ENCODE results near the gene FHOD3.
A peak's percentile ranks its signal among the peaks of the same experiment; 100 is the strongest.

Gene FHOD3

GRCh38 chr18:36594621-36595020 lies 297.1 kb downstream of the FHOD3 start:
- no peak for DNase-seq (ENCODE audit: low spot score)

GRCh38 chr18:36595046-36595817 lies 297.7 kb downstream of the FHOD3 start:
- DNase-seq (ENCODE audit: low spot score): no peak

GRCh38 chr18:36595818-36596215 lies 298.3 kb downstream of the FHOD3 start:
- no peak for DNase-seq (ENCODE audit: low spot score)

GRCh38 chr18:36597636-36598035 lies 300.1 kb downstream of the FHOD3 start:
- DNase-seq (ENCODE audit: low spot score): no peak

GRCh38 chr18:36600548-36600947 lies 303.0 kb downstream of the FHOD3 start:
- DNase-seq (ENCODE audit: low spot score): no peak

- no peak for DNase-seq (ENCODE audit: low spot score)
Measured at GRCh38 chr18:36601316-36601715, 303.8 kb downstream of the FHOD3 start.

- no peak for DNase-seq (ENCODE audit: low spot score)
Measured at GRCh38 chr18:36602071-36602470, 304.6 kb downstream of the FHOD3 start.

GRCh38 chr18:36602620-36603019 lies 305.1 kb downstream of the FHOD3 start:
- no peak for DNase-seq (ENCODE audit: low spot score)

- no peak for DNase-seq (ENCODE audit: low spot score)
Measured at GRCh38 chr18:36608107-36608506, 310.6 kb downstream of the FHOD3 start.

GRCh38 chr18:36610258-36610657 lies 312.7 kb downstream of the FHOD3 start:
- no peak for DNase-seq (ENCODE audit: low spot score)

GRCh38 chr18:36610661-36611060 lies 313.1 kb downstream of the FHOD3 start:
- no peak for DNase-seq (ENCODE audit: low spot score)

- DNase-seq (ENCODE audit: low spot score): no peak
Measured at GRCh38 chr18:36613069-36613468, 315.6 kb downstream of the FHOD3 start.

GRCh38 chr18:36613810-36614209 lies 316.3 kb downstream of the FHOD3 start:
- no peak for DNase-seq (ENCODE audit: low spot score)

GRCh38 chr18:36620788-36621187 lies 323.3 kb downstream of the FHOD3 start:
- DNase-seq (ENCODE audit: low spot score): peak; percentile 38

GRCh38 chr18:36622610-36623009 lies 325.1 kb downstream of the FHOD3 start:
- no peak for DNase-seq (ENCODE audit: low spot score)

- DNase-seq (ENCODE audit: low spot score): no peak
Measured at GRCh38 chr18:36623091-36623490, 325.6 kb downstream of the FHOD3 start.

GRCh38 chr18:36623681-36624190 lies 326.2 kb downstream of the FHOD3 start:
- no peak for DNase-seq (ENCODE audit: low spot score)

- no peak for DNase-seq (ENCODE audit: low spot score)
Measured at GRCh38 chr18:36624451-36625167, 327.1 kb downstream of the FHOD3 start.

GRCh38 chr18:36625386-36625785 lies 327.9 kb downstream of the FHOD3 start:
- DNase-seq (ENCODE audit: low spot score): no peak

GRCh38 chr18:36627637-36628036 lies 330.1 kb downstream of the FHOD3 start:
- no peak for DNase-seq (ENCODE audit: low spot score)

GRCh38 chr18:36628435-36629137 lies 331.1 kb downstream of the FHOD3 start:
- DNase-seq (ENCODE audit: low spot score): peak; percentile 81

- DNase-seq (ENCODE audit: low spot score): no peak
Measured at GRCh38 chr18:36629138-36629530, 331.6 kb downstream of the FHOD3 start.

GRCh38 chr18:36629836-36630235 lies 332.3 kb downstream of the FHOD3 start:
- no peak for DNase-seq (ENCODE audit: low spot score)
